ENCODE data around the gene PCBP1. TPM values are rescaled to one million over a fixed set of nuclear protein-coding genes. Genes with fewer than 3 reads are reported as not detected.
"Not testable (repeated sequence)": the region's sequence is repeated elsewhere in the genome, so short reads cannot be mapped to it uniquely, and the experiment has no call there.

The PCBP1 gene
- total RNA-seq, 1 donor from 2014 or later = 210 TPM

GRCh38 chr2:70091364-70091763 lies 4.1 kb downstream of the PCBP1 start:
- no peaks in the 10 kb centered on the region for H3K27me3 ChIP-seq
- DNase-seq (ENCODE audit: extremely low spot score in 2 of 2) = no peak
- TF ChIP-seq POLR2AphosphoS5 (IDR thresholded peaks at IDR 0.05; ENCODE audit: insufficient read depth in 1 of 2, low read depth in 1 of 2) (no peak), CTCF (IDR thresholded peaks at IDR 0.05) (no peak), POLR2A (IDR thresholded peaks at IDR 0.05) (no peak)
- H3K36me3 ChIP-seq = peaks cover 0 to 6% of the 10 kb centered on the region in 2 donors
- H3K27ac ChIP-seq = peak overlapping the region; percentile 45
- intact Hi-C loops (cut with DNase I) = no loop called here
- no peak overlapping the region for H3K4me3 ChIP-seq
- no peaks in the 10 kb centered on the region for H3K9me3 ChIP-seq
- H3K4me1 ChIP-seq = peaks cover 42% of the 10 kb centered on the region

GRCh38 chr2:70091816-70092215 lies 4.5 kb downstream of the PCBP1 start:
- TF ChIP-seq POLR2AphosphoS5 (IDR thresholded peaks at IDR 0.05; ENCODE audit: insufficient read depth in 1 of 2, low read depth in 1 of 2) (no peak), CTCF (IDR thresholded peaks at IDR 0.05) (no peak)
- Histone ChIP-seq H3K27ac (peak overlapping the region; percentile 45), H3K27me3 (no peaks in the 10 kb centered on the region), H3K4me3 (no peak overlapping the region), H3K9me3 (no peaks in the 10 kb centered on the region), H3K36me3 (peaks cover 0 to 6% of the 10 kb centered on the region in 2 donors), H3K4me1 (peaks cover 42% of the 10 kb centered on the region)
- no peak for DNase-seq (ENCODE audit: extremely low spot score in 2 of 2)
- intact Hi-C loops (cut with DNase I) = no loop called here

- peaks cover 42% of the 10 kb centered on the region for H3K4me1 ChIP-seq
- intact Hi-C loops (cut with DNase I); DNase-seq (ENCODE audit: extremely low spot score in 2 of 2): not testable (repeated sequence)
Measured at GRCh38 chr2:70092576-70093243, 5.4 kb downstream of the PCBP1 start.

GRCh38 chr2:70094171-70094977 lies 7.1 kb downstream of the PCBP1 start:
- Histone ChIP-seq H3K4me1 (peaks cover 32% of the 10 kb centered on the region), H3K27me3 (no peaks in the 10 kb centered on the region), H3K9me3 (no peaks in the 10 kb centered on the region), H3K36me3 (peaks cover 0 to 6% of the 10 kb centered on the region in 2 donors), H3K4me3 (no peak overlapping the region), H3K27ac (peak overlapping the region; percentile 86)
- intact Hi-C loops (cut with DNase I) = no loop called here
- TF ChIP-seq CTCF (IDR thresholded peaks at IDR 0.05) = no peak
- no peak for TF ChIP-seq POLR2AphosphoS5 (IDR thresholded peaks at IDR 0.05; ENCODE audit: insufficient read depth in 1 of 2, low read depth in 1 of 2)
- TF ChIP-seq POLR2A (IDR thresholded peaks at IDR 0.05) = no peak
- DNase-seq (ENCODE audit: extremely low spot score in 2 of 2) = no peak

More at GRCh38 chr2:70092576-70093243, 5.4 kb downstream of the PCBP1 start:
- not testable (repeated sequence) for H3K4me3 ChIP-seq, H3K27ac ChIP-seq, H3K27me3 ChIP-seq, H3K36me3 ChIP-seq, H3K9me3 ChIP-seq

- Histone ChIP-seq H3K27me3 (no peaks in the 10 kb centered on the region), H3K4me1 (peaks cover 24% of the 10 kb centered on the region), H3K27ac (peak overlapping the region; percentile 86), H3K9me3 (no peaks in the 10 kb centered on the region), H3K36me3 (no peaks in the 10 kb centered on the region), H3K4me3 (no peak overlapping the region)
- no peak for DNase-seq (ENCODE audit: extremely low spot score in 2 of 2)
- no peak for TF ChIP-seq CTCF (IDR thresholded peaks at IDR 0.05)
- TF ChIP-seq POLR2AphosphoS5 (IDR thresholded peaks at IDR 0.05; ENCODE audit: insufficient read depth in 1 of 2, low read depth in 1 of 2) = peak in 1 of 2 donors; percentile 97
- intact Hi-C loops (cut with DNase I) = no loop called here
Measured at GRCh38 chr2:70094978-70095719, 7.9 kb downstream of the PCBP1 start.

All from vagina (tissue), 2 donors.